Measurements from ENCODE around the gene FMO1.
A peak's percentile ranks its signal among the peaks of the same experiment; 100 is the strongest.

- TF ChIP-seq CTCF (conservative IDR thresholded peaks at IDR 0.05 in 1 of 2, IDR thresholded peaks at IDR 0.05 in 1 of 2; ENCODE audit: low read depth in 1 of 2, low read length in 2 of 2) (peak; percentile 84 to 85), EZH2 (IDR thresholded peaks at IDR 0.05; ENCODE audit: low read length, missing control alignments) (no peak)
These were observed 21.4 kb upstream of the FMO1 start for GRCh38 chr1:171226747-171227370.

Data from fibroblast of lung (primary cell).